Stimulated activated CD8-positive, alpha-beta memory T cell treated with anti-CD3 and anti-CD28 coated beads, Interleukin-15, amount 100 ng/mL, for 48 hours (primary cell): ENCODE data around the gene APOBEC3F.
"Not testable (repeated sequence)": the region's sequence is repeated elsewhere in the genome, so short reads cannot be mapped to it uniquely, and the experiment has no call there.

Experiments
- DNase-seq, 2 donors: peaks; one replicate each; pipeline ENCODE4 v3.0.0-alpha.2; 2020; ENCODE audit warnings: low read depth in 2 of 2

APOBEC3F gene

DNA sequence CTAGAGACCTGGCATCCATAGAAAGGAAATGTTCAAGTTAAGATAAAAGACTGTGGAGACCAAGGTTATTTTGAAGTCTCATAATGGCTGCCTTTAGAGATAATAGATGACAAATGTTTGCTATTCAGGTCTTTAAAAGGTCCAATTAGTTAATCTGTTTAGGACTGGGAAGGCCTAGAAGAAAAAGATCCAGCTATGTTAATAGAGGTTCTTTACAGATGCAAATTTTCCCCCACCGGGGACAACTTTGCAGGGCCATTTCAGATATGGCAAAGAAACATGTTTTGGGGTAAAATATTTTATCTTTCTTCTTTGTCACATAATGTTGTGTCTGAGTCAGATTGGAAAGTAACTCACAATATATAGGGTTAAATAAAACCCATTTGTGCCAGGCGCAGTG, 33.3 kb downstream of the APOBEC3F start:
- DNase-seq, result no peak

DNA sequence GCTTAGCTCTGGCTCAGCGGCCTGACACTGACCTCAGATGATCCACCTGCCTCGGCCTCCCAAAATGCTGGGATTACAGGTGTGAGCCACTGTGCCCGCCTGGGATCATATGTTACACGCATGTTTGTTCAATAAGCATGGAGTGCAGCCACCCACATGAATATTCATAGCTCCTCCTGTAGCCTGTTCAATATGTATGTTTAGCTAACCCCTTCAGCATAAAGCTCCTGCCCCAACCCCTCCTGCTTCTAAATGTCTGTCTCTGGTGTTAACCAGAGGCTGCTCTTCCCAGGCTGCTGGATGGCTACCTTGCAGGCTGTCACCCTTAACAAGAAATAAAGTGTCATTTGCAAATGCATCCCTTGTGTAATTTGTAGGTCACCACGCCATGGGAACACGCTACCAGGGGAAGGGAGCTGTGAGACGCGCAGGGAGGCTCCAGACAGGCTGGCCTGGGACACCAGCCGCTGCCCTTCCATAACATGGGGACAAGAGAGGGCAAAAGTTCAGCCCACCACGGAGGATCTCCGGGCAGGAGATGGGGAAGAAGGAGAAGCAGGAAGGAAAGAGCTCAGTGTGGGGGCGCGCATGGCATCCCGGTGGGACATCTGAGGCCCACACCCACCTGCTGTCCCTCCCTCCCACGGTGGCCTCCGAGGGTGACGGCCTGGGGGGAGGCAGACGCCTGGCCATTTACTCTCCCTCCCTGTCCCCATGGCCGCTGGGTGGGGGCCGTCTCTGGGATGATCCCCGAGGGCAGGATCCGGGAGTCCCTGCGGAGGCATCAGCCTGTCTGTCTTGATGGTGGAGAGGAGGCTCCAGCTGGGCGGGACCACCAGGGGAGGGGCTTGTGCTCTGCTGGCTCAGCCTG, 35.7 kb downstream of the APOBEC3F start:
- DNase-seq, result not testable (repeated sequence)

DNA sequence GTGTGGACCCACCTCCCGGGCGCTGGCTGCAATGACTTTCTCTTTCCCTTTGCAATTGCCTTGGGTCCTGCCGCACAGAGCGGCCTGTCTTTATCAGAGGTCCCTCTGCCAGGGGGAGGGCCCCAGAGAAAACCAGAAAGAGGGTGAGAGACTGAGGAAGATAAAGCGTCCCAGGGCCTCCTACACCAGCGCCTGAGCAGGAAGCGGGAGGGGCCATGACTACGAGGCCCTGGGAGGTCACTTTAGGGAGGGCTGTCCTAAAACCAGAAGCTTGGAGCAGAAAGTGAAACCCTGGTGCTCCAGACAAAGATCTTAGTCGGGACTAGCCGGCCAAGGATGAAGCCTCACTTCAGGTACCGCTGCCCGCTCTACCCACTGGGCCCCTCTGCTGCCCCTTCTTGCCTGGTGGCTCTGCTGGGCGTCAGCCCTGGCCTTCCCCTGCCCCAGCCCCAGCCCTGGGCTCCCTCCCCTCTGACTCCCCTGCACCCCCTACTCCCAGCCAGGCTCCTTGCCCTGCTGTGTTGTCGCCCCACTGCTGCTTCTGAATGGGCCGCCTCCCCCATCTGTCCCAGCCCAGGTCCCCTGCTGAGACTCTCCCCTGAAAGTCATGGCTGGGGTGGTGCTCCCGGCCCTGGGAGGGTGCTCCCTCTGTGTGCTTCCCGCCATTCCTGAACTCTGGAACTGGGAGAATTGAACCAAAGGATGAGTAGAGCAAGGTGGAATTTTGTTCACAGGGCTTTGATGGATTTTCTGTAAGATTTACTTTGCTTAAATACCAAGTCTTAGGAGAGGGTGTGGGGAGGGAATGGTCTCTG, 36.6 kb downstream of the APOBEC3F start, which contains the start of gene APOBEC3G:
APOBEC3G (plus strand) TSS at position 250 of the 815 bp plus-strand sequence; CDS start at position 337, 87 bp downstream.
- DNase-seq, result peak in 1 of 2 donors; percentile 50

DNA sequence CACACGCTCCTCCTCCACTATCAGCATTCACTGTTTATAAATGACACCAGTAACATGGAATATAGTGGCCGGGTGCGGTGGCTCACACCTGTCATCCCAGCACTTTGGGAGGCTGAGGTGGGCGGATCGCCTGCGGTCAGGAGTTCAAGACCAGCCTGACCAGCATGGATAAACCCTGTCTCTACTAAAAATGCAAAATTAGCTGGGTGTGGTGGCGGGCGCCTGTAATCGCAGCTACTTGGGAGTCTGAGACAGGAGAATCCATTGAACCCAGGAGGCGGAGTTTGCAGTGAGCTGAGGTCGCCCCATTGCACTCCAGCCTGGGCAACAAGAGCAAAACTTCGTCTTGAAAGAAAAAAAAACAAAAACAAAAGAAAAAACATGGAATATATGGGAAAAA, 37.2 kb downstream of the APOBEC3F start:
- DNase-seq, result not testable (repeated sequence)

DNA sequence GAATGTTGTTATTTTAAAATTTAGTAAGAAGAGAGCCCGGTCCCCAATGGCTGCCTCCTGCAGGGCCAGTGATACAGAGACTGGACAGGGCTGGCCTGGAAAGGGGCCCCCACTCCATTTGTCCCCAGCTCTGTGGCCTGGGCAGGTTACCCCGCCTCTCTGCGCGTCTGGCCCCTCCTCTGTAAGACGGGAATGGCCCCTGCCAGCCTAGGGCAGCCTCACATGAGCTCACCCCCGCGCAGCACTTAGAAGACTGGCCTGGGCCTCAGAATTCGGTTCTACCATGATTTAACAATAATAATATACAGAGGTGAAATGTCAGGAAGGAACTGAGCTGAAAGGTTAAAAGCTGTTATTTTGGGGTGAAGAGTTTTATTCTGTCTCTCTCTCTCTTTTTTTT, 37.7 kb downstream of the APOBEC3F start:
- no peak for DNase-seq

DNA sequence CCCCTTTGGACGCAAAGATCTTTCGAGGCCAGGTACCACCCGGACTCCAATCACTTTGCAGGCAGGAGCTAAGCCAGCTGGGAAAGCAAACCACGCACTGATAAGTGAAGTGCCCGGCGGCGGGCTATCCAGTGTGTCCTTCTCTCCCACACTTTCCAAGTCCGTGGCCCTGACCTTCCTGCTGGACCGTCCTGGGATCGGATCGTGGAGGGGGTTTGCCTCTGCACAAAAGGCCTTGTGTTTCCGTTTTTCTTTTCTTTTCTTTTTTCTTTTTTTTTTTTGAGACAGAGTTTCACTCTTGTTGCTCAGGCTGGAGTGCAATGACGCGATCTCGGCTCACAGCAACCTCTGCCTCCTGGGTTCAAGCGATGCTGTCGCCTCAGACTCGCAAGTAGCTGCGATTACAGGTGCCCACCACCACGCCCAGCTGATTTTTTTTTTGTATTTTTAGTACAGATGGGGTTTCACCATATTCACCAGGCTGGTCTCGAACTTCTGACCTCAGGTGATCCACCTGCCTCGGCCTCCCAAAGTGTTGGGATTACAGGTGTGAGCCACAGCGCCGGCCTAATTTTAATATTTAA, 38.5 kb downstream of the APOBEC3F start:
- DNase-seq, result not testable (repeated sequence)

DNA sequence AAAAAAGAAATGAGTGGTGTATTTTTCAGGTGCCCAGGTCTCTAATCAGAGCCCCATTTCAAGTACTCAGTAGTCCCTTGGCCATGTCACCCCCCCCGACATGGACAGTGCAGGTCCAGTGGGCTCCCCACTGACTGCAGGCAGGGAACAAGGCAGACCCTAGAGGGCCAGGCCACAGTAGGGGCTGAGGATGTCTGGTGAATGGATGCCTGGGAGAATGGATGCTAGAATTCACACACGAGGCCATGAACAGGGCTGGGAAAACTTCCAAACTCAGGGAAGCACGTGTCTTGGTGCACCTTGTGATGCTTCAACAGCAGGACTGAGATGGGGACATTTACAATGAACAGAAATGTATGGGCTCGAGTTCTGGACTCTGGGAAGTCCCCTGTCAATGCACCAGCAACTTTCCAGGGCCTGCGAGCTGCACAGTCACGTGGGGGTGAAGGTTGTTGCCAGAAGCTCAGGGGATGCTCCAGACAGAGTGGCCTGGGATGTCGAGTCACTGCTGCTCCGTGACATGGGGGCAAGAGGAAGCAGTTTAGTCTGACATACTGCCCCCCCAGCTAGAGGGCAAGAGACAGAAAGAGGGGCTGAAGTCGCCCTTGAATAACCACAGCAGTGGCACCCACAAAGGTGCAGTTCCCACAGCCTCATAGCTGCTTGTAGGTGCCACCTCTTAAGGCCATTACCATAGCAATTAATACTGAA, 39.5 kb downstream of the APOBEC3F start:
- no peak for DNase-seq

DNA sequence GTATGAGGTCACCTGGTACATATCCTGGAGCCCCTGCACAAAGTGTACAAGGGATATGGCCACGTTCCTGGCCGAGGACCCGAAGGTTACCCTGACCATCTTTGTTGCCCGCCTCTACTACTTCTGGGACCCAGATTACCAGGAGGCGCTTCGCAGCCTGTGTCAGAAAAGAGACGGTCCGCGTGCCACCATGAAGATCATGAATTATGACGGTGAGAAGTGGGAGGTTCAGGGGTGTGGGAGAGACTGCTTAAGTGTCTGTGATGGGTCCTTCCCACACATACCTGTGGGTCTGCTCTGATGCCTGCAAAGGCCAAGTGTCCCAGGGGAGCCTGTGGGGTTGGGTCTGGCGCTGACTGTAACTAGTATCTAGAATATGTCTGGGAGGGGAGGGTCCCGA, 40.4 kb downstream of the APOBEC3F start:
- no peak for DNase-seq

DNA sequence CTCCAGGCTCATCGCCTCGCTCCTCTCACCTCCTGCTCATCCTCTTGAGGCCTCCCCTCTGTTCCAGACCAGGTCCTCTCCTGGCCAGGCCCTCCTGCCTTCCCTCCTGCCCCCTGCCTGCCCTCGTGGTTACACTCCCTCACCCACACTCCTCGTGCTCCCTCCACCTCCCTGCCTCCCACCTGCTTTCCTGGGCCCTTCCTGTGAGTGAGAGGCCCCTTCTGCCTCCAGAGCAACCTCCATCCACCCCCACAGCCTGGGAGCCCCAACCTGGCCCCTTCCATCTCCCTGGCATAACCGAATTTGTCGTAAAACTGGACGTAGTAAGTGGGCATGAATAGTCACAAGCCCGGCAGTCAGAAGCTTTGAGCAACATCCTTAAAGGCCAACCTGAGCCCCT, 40.9 kb downstream of the APOBEC3F start:
- no peak for DNase-seq

DNA sequence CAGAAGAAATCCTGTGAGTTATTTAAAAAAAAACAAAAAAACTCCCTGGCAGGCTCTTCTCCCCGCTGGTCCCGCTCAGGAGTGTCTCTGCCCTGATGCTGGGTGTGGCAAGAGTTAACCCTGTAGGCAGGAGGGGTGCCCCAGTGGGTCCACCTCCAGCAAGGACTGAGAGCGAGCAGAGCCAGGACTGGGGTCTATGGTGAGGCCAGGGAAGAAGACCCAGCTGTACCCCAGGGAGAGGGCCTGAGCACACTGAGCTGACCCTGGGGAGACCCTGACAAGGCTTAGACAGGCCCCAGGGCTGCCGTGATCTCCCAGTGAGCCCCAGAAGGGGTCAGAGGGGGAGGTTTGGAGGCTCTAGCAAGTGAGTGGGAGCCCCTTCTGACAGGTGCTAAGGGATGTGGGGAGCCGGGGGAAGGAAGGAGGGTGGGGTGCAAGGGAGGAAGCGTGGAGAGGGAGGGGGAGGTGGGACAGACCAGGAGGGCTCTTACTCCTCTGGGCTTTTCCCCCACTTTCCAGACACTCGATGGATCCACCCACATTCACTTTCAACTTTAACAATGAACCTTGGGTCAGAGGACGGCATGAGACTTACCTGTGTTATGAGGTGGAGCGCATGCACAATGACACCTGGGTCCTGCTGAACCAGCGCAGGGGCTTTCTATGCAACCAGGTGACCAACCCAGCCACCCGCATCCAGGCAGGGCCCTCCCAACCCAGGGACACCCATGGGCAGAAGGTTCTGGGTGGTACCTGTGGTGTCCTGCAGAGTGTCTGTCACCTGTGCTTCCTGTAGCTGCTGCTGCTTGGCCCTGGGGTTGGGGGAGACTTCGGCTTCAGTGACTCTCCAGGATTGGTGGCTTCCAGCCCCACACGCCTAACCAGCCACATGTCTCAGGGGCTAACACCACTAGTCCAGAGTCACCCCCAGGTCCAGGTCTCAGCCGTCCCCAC, 42.8 kb downstream of the APOBEC3F start:
- DNase-seq, result no peak

DNA sequence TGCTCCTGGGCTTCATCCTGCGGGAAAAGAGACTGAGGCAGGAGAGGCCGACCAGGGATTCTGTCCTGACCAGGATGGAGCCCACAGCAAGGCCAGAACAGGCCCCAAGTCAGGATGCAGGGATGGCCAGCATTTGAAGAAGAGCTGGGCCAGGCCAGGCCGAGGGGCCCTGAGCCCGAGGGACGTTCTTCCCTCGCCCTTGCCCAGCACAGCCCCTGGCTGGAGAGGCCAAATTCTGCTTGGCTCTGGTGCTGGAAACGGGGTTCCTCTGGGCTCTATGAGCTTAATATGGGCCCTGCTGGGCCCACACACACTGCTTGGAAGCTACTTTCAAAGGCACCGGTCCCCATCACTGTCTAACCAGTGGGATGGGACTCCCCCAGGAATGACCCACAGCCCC, 44.0 kb downstream of the APOBEC3F start:
- no peak for DNase-seq

DNA sequence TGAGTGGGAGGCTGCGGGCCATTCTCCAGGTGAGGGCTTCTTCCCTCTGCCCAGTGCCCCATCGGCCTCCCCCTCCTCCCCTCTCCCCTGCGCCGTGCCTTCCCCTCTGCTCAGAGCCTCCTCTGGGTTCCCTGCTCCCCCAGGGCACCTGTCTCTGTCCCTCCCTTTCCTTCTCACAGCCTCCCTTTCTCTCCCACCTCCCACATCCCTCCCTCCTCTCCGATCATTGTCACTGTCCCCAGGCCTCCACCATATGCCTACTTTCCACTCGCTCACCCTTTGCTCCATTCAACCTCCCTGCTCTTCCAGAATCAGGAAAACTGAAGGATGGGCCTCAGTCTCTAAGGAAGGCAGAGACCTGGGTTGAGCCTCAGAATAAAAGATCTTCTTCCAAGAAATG, 46.4 kb downstream of the APOBEC3F start:
- DNase-seq, result no peak

DNA sequence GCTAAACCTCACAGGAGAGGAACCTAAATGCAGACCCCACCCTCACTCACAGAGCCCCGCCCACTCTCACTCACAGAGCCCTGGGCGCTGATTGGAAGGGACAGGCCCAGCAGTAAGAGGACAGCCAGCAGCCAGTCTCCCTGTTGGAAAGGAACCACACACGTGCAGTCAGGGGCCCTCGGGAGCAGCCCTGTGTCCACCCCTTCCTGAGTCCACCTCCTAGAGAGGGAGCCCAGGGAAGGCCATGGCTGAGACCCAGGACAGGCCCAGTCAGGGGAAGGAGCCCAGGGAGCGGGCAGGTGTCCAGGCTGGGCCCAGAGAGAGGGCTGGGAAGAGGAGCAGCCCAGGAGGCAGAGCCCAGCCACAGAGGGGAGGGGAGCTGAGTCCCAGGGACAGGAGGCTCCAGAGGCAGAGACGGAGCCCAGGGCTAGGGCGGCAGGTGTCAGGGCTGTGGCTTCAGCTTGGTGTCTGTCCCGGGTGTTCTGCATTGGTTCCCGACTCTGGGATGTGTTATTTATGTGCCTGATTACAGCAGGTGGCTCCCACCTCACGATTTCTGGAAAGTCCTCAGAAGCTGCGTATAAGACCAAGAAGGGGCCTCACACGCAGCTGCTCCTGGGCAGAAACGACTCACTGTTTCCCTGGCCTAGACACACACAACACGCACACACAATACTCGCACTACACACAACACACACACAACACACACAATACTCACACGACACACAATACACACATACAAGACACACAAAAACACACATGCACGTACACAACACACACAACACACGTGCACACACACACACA, 47.4 kb downstream of the APOBEC3F start:
- DNase-seq, result no peak

DNA sequence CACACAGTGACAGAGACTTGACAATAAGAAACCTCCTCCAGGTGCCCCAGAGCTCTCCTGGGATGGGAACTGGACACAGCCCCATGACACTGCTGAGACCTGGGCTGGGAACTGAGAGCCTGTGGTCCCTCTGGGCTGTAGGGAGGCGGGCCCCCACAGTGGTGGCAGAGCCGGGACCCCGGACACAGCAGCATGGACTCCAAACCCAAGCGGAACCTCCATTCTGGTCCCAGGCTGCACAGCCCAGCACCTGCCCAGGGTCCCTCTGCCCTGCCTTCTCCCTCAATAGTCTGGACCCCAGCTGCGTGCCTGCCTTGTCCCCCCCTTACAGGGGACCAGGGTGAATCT, 48.0 kb downstream of the APOBEC3F start:
- DNase-seq, result no peak

DNA sequence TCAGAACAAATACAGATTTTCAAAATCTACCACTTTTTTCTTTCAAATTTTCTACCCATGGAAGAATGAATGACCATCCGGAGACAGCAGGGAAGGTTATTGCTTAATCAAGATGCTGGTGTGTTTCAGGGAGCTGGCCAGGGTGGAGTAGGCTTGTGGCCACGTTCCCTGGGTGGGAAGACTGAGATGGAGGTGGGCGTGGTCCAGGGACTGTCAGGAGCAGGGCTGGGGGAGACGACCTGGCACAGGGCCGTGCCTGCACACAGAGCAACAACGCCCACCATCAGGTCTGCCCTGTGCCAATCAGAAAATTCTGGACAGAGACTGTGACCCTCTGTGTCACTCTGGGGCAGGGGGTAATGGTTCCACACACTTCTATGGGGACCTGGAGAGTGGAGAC, 49.3 kb downstream of the APOBEC3F start:
- no peak for DNase-seq

DNA sequence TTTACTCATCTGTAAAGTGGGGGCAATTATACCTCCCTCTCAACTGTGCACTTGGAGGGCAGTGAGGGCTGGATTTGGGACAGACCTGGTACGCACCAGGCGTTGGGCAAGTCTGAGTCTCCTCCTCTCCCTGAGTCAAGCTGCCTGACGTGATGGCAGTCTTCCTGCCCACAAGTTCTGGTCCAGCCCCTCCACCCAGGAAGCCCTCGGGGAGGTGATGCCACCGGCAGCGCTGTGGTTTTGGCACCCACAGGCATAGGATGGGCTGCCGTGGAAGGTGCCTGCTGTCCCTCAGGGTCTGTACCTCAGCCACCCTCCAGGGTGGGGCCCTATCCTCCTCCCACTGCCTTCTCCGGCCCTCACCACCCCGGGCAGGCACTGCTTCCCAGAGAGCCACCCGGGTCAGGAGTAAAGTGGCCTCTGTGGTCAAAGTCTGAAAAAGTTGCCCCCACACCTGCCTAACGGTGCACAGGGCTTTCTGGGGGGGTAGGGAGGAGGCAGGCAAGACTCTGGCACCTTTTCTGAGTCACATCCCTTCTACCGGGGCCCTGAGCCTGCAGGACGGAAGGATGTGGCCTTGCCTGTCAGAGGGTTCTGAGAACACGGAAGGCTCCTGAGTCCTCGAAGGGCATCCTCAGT, 49.9 kb downstream of the APOBEC3F start:
- peak; percentile 86 to 87 for DNase-seq

DNA sequence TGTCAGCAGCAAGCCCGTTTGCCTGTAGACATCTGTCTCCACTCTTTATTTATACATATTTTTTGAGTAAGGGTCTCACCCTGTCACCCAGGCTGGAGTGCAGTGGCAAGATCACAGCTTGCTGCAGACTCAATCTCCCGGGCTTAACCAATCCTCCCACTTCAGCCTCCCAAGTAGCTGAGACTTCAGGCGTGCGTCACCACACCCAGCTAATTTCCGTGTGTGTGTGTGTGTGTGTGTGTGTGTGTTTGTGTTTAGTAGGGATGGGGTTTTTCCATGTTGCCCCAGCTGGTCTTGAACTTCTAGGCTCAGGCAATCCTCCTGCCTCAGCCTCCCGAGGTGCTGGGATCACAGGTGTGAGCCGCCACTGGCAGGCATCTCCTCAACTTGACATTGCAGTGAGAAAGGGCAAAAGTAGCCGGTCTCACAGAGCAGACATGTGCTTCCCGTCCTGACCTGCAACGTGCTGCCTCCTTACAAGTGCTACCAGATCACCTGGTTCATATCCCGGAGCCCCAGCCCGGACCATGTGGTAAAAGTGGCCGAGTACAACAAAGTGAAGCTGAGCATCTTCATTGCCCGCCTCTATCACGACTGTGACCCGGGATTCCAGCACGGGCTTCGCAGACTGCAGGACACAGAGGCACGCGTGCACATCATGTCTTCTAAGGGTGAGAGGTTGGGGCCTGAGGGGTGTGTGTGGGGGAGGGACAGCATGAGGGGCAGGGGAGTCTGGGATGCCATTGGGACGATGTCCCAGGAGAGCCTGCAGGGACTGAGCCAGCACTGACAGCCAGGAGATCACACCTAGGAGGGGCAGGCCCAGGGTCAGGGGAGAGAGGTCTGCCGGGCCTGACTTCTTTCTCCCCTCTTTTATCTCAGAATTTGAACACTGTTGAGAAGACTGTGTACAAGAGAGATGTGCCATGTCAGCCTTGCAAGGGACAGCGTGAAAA, 50.7 kb downstream of the APOBEC3F start:
- no peak for DNase-seq
